ENCODE measurements around the gene KRTAP5-2. TPM values are rescaled to one million over a fixed set of nuclear protein-coding genes. Genes with fewer than 3 reads are reported as not detected.

The KRTAP5-2 gene
- polyA plus RNA-seq, 3 donors: not detected

- H3K36me3 ChIP-seq (replicated peaks in 1 of 2; ENCODE audit: control insufficient read depth in 1 of 2, insufficient read depth in 2 of 2, low read length in 2 of 2): no peaks in the 10 kb centered on the region
- Mint-ChIP-seq H3K4me3 (peak overlapping the region in 1 of 2 donors; percentile 65), H3K9me3 (peaks cover 0 to 3% (median 0%) of the 10 kb centered on the region in 7 donors), H3K4me1 (no peaks in the 10 kb centered on the region), H3K27me3 (ENCODE audit: low read depth in 3 of 3) (peaks cover 32 to 64% (median 45%) of the 10 kb centered on the region in 3 donors), H3K27ac (no peak overlapping the region), H3K36me3 (no peaks in the 10 kb centered on the region)
- TF ChIP-seq CTCF (IDR thresholded peaks at IDR 0.05): no peak
- H3K9ac ChIP-seq (ENCODE audit: insufficient read depth, low read length, poor library complexity, severe bottlenecking): no peak overlapping the region
- H3K27me3 ChIP-seq (ENCODE audit: control insufficient read depth in 2 of 2, insufficient read depth in 2 of 2, low read length in 2 of 2): peaks cover 0 to 31% of the 10 kb centered on the region in 2 donors
- no peak for DNase-seq
- H3K4me1 ChIP-seq (ENCODE audit: control insufficient read depth in 1 of 2, insufficient read depth in 2 of 2, low read length in 2 of 2): no peaks in the 10 kb centered on the region
- H2AFZ ChIP-seq (ENCODE audit: insufficient read depth, low read depth, low read length, poor library complexity, severe bottlenecking): no peak overlapping the region
- H4K20me1 ChIP-seq (ENCODE audit: insufficient read depth, low read length): no peaks in the 10 kb centered on the region
- no peaks in the 10 kb centered on the region for H3K79me2 ChIP-seq (ENCODE audit: insufficient read depth, low read length)
- WGBS (ENCODE audit: insufficient coverage): 76% methylated on average over 19 of the region's 29 CpGs
- H3K4me3 ChIP-seq (replicated peaks in 1 of 3; ENCODE audit: low read depth in 2 of 3, low read length in 3 of 3): no peak overlapping the region
- no peak overlapping the region for H3K4me2 ChIP-seq (replicated peaks; ENCODE audit: extremely low read depth, low read length, poor library complexity, severe bottlenecking)
- H3K9me3 ChIP-seq (replicated peaks in 1 of 2; ENCODE audit: control insufficient read depth in 1 of 2, insufficient read depth in 1 of 2, low read length in 2 of 2): no peaks in the 10 kb centered on the region
- intact Hi-C loops (cut with micrococcal nuclease): no loop called here
- H3K27ac ChIP-seq (ENCODE audit: low read depth in 1 of 2, low read length in 2 of 2): no peak overlapping the region
Measured at GRCh38 chr11:1557904-1558774, 40.0 kb downstream of the KRTAP5-2 start.

DNA sequence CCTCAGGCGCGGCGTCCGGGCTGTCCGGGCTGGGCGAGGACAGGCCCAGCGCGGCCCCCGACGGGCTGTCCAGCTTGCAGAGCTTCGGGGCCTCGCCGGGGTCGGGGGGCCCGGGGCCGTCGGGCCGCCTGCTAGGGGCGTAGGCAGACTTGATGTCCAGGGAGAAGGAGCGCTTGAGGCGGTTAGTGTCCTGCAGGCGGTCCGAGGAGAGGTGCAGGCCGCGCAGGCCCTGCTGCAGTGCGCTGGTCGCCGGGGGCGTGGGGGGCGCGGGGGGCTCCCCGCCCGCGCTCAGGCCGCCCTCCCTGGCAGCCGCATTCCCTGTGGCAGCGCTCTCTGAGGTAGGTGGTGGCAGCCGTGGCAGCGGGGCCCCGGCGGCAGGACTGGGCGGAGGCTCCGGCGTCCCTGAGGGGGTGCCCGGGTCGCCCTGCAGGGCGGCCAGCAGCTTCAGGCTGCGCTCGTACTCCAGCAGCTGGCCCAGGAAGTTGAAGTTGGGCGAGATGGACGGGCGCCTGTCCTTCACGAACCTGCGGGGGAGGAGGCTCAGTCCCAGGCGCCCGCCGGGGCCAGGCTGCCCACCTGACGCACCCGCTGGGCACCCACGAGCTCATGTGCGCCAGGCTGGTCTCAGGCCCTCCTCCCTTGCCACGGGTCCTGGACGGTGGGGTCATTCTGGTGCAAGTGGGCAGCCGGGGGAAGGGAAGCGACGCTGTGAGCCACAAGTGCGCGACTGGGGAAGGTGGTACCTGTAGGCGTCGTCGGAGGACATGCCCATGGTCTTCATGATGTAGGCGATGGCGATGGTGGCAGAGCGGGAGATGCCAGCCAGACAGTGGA lies 40.8 kb downstream of the KRTAP5-2 start:
- no peaks in the 10 kb centered on the region for H3K4me1 Mint-ChIP-seq
- H3K9ac ChIP-seq (ENCODE audit: insufficient read depth, low read length, poor library complexity, severe bottlenecking): no peak overlapping the region
- H3K4me3 Mint-ChIP-seq: peak overlapping the region in 1 of 2 donors; percentile 65
- peaks cover 0 to 5% (median 0%) of the 10 kb centered on the region in 7 donors for H3K9me3 Mint-ChIP-seq
- peaks cover 35 to 67% (median 45%) of the 10 kb centered on the region in 3 donors for H3K27me3 Mint-ChIP-seq (ENCODE audit: low read depth in 3 of 3)
- H3K4me1 ChIP-seq (ENCODE audit: control insufficient read depth in 1 of 2, insufficient read depth in 2 of 2, low read length in 2 of 2): no peaks in the 10 kb centered on the region
- WGBS (ENCODE audit: insufficient coverage): 72% methylated on average over 72 of the region's 74 CpGs
- no peak overlapping the region for H3K4me2 ChIP-seq (replicated peaks; ENCODE audit: extremely low read depth, low read length, poor library complexity, severe bottlenecking)
- H3K9me3 ChIP-seq (replicated peaks in 1 of 2; ENCODE audit: control insufficient read depth in 1 of 2, insufficient read depth in 1 of 2, low read length in 2 of 2): no peaks in the 10 kb centered on the region
- H3K27ac ChIP-seq (ENCODE audit: low read depth in 1 of 2, low read length in 2 of 2): no peak overlapping the region
- H3K36me3 ChIP-seq (replicated peaks in 1 of 2; ENCODE audit: control insufficient read depth in 1 of 2, insufficient read depth in 2 of 2, low read length in 2 of 2): no peaks in the 10 kb centered on the region
- H3K27me3 ChIP-seq (ENCODE audit: control insufficient read depth in 2 of 2, insufficient read depth in 2 of 2, low read length in 2 of 2): peaks cover 0 to 35% of the 10 kb centered on the region in 2 donors
- no peak for TF ChIP-seq CTCF (IDR thresholded peaks at IDR 0.05)
- H3K36me3 Mint-ChIP-seq: no peaks in the 10 kb centered on the region
- no peak overlapping the region for H3K27ac Mint-ChIP-seq
- no peaks in the 10 kb centered on the region for H3K79me2 ChIP-seq (ENCODE audit: insufficient read depth, low read length)
- H2AFZ ChIP-seq (ENCODE audit: insufficient read depth, low read depth, low read length, poor library complexity, severe bottlenecking): no peak overlapping the region
- H4K20me1 ChIP-seq (ENCODE audit: insufficient read depth, low read length): no peaks in the 10 kb centered on the region
- intact Hi-C loops (cut with micrococcal nuclease): no loop called here
- no peak overlapping the region for H3K4me3 ChIP-seq (replicated peaks in 1 of 3; ENCODE audit: low read depth in 2 of 3, low read length in 3 of 3)
- DNase-seq: no peak

Data from CD14-positive monocyte (primary cell).